ENCODE data around the gene PPM1E. TPM values are rescaled to one million over a fixed set of nuclear protein-coding genes. Genes with fewer than 3 reads are reported as not detected.
"Not testable (repeated sequence)": the region's sequence is repeated elsewhere in the genome, so short reads cannot be mapped to it uniquely, and the experiment has no call there.

Gene PPM1E
- total RNA-seq, 2 experiments from 2014 or later, result not detected

- Mint-ChIP-seq H3K4me1 (ENCODE audit: low read depth) (no peaks in the 10 kb centered on the region), H3K27me3 (peaks cover 5% of the 10 kb centered on the region), H3K9me3 (no peaks in the 10 kb centered on the region), H3K4me3 (no peak overlapping the region), H3K36me3 (ENCODE audit: low read depth) (no peaks in the 10 kb centered on the region), H3K27ac (no peak overlapping the region)
- Histone ChIP-seq H3K27me3 (ENCODE audit: control insufficient read depth in 1 of 2, insufficient read depth in 2 of 2, low read length in 2 of 2) (no peaks in the 10 kb centered on the region), H3K36me3 (ENCODE audit: insufficient read depth, low read length) (no peaks in the 10 kb centered on the region), H3K9me3 (ENCODE audit: control insufficient read depth in 1 of 2, insufficient read depth in 1 of 2, low read length in 2 of 2) (no peaks in the 10 kb centered on the region), H3K4me1 (ENCODE audit: insufficient read depth, low read length) (no peaks in the 10 kb centered on the region), H3K27ac (ENCODE audit: low read depth in 1 of 2, low read length in 2 of 2) (no peak overlapping the region), H3K4me3 (ENCODE audit: low read length) (no peak overlapping the region)
- ATAC-seq (ENCODE audit: poor library complexity), result no peak
- POLR2A ChIA-PET, result no interaction called here
- CTCF ChIA-PET, result no interaction called here
- intact Hi-C loops (cut with DNase I, micrococcal nuclease), result no loop called here
- TF ChIP-seq CTCF (IDR thresholded peaks at IDR 0.05), result no peak
- DNase-seq, result no peak
These were observed 32.5 kb downstream of the PPM1E start for GRCh38 chr17:58788199-58788598.

GRCh38 chr17:58789160-58789559, 33.5 kb downstream of the PPM1E start:
- intact Hi-C loops (cut with DNase I, micrococcal nuclease), result no loop called here
- ATAC-seq (ENCODE audit: poor library complexity), result no peak
- Mint-ChIP-seq H3K27me3 (peaks cover 5% of the 10 kb centered on the region), H3K9me3 (no peaks in the 10 kb centered on the region), H3K36me3 (ENCODE audit: low read depth) (no peaks in the 10 kb centered on the region), H3K4me1 (ENCODE audit: low read depth) (no peaks in the 10 kb centered on the region), H3K27ac (no peak overlapping the region), H3K4me3 (no peak overlapping the region)
- H3K27ac ChIP-seq (ENCODE audit: low read depth in 1 of 2, low read length in 2 of 2), result no peak overlapping the region
- no peak for DNase-seq
- ChIA-PET CTCF (no interaction called here), POLR2A (no interaction called here)
- no peaks in the 10 kb centered on the region for H3K27me3 ChIP-seq (ENCODE audit: control insufficient read depth in 1 of 2, insufficient read depth in 2 of 2, low read length in 2 of 2)
- TF ChIP-seq CTCF (IDR thresholded peaks at IDR 0.05), result no peak
- H3K9me3 ChIP-seq (ENCODE audit: control insufficient read depth in 1 of 2, insufficient read depth in 1 of 2, low read length in 2 of 2), result no peaks in the 10 kb centered on the region
- no peak overlapping the region for H3K4me3 ChIP-seq (ENCODE audit: low read length)
- H3K4me1 ChIP-seq (ENCODE audit: insufficient read depth, low read length), result no peaks in the 10 kb centered on the region
- no peaks in the 10 kb centered on the region for H3K36me3 ChIP-seq (ENCODE audit: insufficient read depth, low read length)

- H3K27me3 Mint-ChIP-seq, result peaks cover 5% of the 10 kb centered on the region
These were observed 34.2 kb downstream of the PPM1E start for GRCh38 chr17:58789831-58790230.

GRCh38 chr17:58794508-58794907, 38.9 kb downstream of the PPM1E start:
- H3K4me1 Mint-ChIP-seq (ENCODE audit: low read depth); H3K27ac ChIP-seq (ENCODE audit: low read depth in 1 of 2, low read length in 2 of 2); H3K27ac Mint-ChIP-seq; POLR2A ChIA-PET; H3K4me1 ChIP-seq (ENCODE audit: insufficient read depth, low read length); H3K9me3 ChIP-seq (ENCODE audit: control insufficient read depth in 1 of 2, insufficient read depth in 1 of 2, low read length in 2 of 2); H3K36me3 Mint-ChIP-seq (ENCODE audit: low read depth); H3K27me3 ChIP-seq (ENCODE audit: control insufficient read depth in 1 of 2, insufficient read depth in 2 of 2, low read length in 2 of 2); H3K36me3 ChIP-seq (ENCODE audit: insufficient read depth, low read length); DNase-seq; H3K27me3 Mint-ChIP-seq; CTCF ChIA-PET; intact Hi-C loops (cut with DNase I, micrococcal nuclease); H3K4me3 ChIP-seq (ENCODE audit: low read length); H3K9me3 Mint-ChIP-seq; ATAC-seq (ENCODE audit: poor library complexity); H3K4me3 Mint-ChIP-seq: not testable (repeated sequence)

More at GRCh38 chr17:58789831-58790230, 34.2 kb downstream of the PPM1E start:
- Histone ChIP-seq H3K4me3 (ENCODE audit: low read length) (no peak overlapping the region), H3K36me3 (ENCODE audit: insufficient read depth, low read length) (no peaks in the 10 kb centered on the region), H3K27me3 (ENCODE audit: control insufficient read depth in 1 of 2, insufficient read depth in 2 of 2, low read length in 2 of 2) (no peaks in the 10 kb centered on the region), H3K4me1 (ENCODE audit: insufficient read depth, low read length) (no peaks in the 10 kb centered on the region), H3K9me3 (ENCODE audit: control insufficient read depth in 1 of 2, insufficient read depth in 1 of 2, low read length in 2 of 2) (no peaks in the 10 kb centered on the region), H3K27ac (ENCODE audit: low read depth in 1 of 2, low read length in 2 of 2) (no peak overlapping the region)
- intact Hi-C loops (cut with DNase I, micrococcal nuclease), result no loop called here
- CTCF ChIA-PET, result no interaction called here
- DNase-seq (no peak), ATAC-seq (ENCODE audit: poor library complexity) (no peak)
- TF ChIP-seq CTCF (IDR thresholded peaks at IDR 0.05), result no peak
- Mint-ChIP-seq H3K4me1 (ENCODE audit: low read depth) (no peaks in the 10 kb centered on the region), H3K4me3 (no peak overlapping the region), H3K27ac (no peak overlapping the region), H3K36me3 (ENCODE audit: low read depth) (no peaks in the 10 kb centered on the region), H3K9me3 (no peaks in the 10 kb centered on the region)
- POLR2A ChIA-PET, result no interaction called here

All from CD4-positive, alpha-beta T cell (primary cell).